Activated T-cell treated with anti-CD3 and anti-CD28 coated beads, Interleukin-2, amount 50 U/mL, for 4 hours (primary cell): ENCODE results near the gene FRRS1L. TPM values are rescaled to one million over a fixed set of nuclear protein-coding genes. Genes with fewer than 3 reads are reported as not detected.
A peak's percentile ranks its signal among the peaks of the same experiment; 100 is the strongest.

Source experiments
- ATAC-seq, 2 donors: fragments of 200-7000 bp; cut with Tn5 transposase; one replicate each; pipeline ENCODE4 v1.10.0; 2021
- DNase-seq: peaks from one replicate; pipeline ENCODE4 v3.0.0-alpha.2; 2020
- H3K27me3 Mint-ChIP-seq: one replicate; pipeline ENCODE4 v1.8.0; 2021; ENCODE audit warnings: low read depth, mixed read lengths
- H3K36me3 Mint-ChIP-seq: one replicate; pipeline ENCODE4 v1.8.0; 2022; ENCODE audit warnings: mixed read lengths; ENCODE audit not compliant: insufficient read depth
- H3K4me1 Mint-ChIP-seq: one replicate; pipeline ENCODE4 v1.8.0; 2021; ENCODE audit warnings: low read depth, mixed read lengths
- H3K4me3 Mint-ChIP-seq: one replicate; pipeline ENCODE4 v1.8.0; 2021; ENCODE audit warnings: mild to moderate bottlenecking, moderate library complexity, mixed read lengths
- H3K9me3 Mint-ChIP-seq: one replicate; pipeline ENCODE4 v1.8.0; 2021; ENCODE audit warnings: mixed read lengths
- total RNA-seq, 3 donors: library from RNA; stranded (reverse); gene quantifications; one replicate each; pipeline ENCODE4 v1.2.1, GENCODE V29; 2021

The FRRS1L gene
- total RNA-seq, 3 donors from 2014 or later, result 0.10 TPM; not detected in 2

GRCh38 chr9:109162677-109163076 is 4.4 kb downstream of the FRRS1L start:
- Mint-ChIP-seq H3K4me1 (peaks cover 2% of the 10 kb centered on the region), H3K4me3 (no peak overlapping the region), H3K36me3 (no peaks in the 10 kb centered on the region), H3K27me3 (peaks cover 37% of the 10 kb centered on the region), H3K9me3 (no peaks in the 10 kb centered on the region)
- DNase-seq (no peak), ATAC-seq (no peak)

GRCh38 chr9:109161471-109161870 is 5.6 kb downstream of the FRRS1L start:
- Mint-ChIP-seq H3K4me1 (no peaks in the 10 kb centered on the region), H3K4me3 (no peak overlapping the region), H3K36me3 (no peaks in the 10 kb centered on the region), H3K27me3 (peaks cover 31% of the 10 kb centered on the region), H3K9me3 (no peaks in the 10 kb centered on the region)
- DNase-seq (no peak), ATAC-seq (no peak)

DNA sequence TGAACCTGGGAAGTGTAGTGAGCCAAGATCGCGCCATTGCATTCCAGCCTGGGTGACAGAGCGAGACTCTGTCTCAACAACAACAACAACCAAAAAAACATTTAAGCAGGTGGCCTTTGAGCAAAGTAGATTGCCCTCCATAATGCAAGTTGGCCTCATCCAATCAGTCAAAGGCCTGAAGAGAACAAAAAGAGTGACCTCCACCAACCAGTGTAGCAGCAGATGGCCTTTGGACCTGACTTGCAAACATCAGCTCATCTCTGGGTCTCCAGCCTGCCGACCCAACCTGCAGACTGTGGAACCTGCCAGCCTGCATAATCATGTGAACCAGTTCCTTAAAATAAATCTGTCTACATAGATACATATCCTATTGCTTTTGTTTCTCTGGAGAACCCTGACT is 7.5 kb downstream of the FRRS1L start:
- ATAC-seq, result no peak
- H3K27me3 Mint-ChIP-seq, result peaks cover 18% of the 10 kb centered on the region
- no peak for DNase-seq
- no peak overlapping the region for H3K4me3 Mint-ChIP-seq
- peaks cover 1% of the 10 kb centered on the region for H3K9me3 Mint-ChIP-seq
- H3K36me3 Mint-ChIP-seq, result no peaks in the 10 kb centered on the region
- no peaks in the 10 kb centered on the region for H3K4me1 Mint-ChIP-seq

DNA sequence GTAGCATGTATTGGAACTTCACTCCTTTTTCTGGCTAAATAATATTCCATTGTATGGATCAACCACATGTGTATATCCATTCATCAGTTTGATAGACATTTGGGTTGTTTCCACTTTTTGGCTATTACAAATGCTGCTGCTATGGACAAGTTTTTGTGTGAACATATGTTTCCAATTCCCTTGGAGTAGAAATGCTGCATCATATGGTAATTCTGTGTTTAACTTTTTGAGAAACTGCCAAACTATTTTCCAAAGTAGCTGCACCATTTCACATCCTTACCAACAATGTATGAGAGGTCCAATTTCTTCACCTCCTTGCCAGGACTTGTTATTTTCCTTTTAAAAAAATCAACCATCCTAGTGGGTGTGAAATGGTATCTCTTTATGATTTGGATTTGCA is 8.4 kb downstream of the FRRS1L start:
- ATAC-seq (no peak), DNase-seq (no peak)
- Mint-ChIP-seq H3K4me1 (no peaks in the 10 kb centered on the region), H3K4me3 (no peak overlapping the region), H3K27me3 (peaks cover 13% of the 10 kb centered on the region), H3K9me3 (peaks cover 11% of the 10 kb centered on the region), H3K36me3 (no peaks in the 10 kb centered on the region)

GRCh38 chr9:109156708-109157107 is 10.3 kb downstream of the FRRS1L start:
- ATAC-seq (no peak), DNase-seq (no peak)
- no peak overlapping the region for H3K4me3 Mint-ChIP-seq
- H3K9me3 Mint-ChIP-seq, result peaks cover 16% of the 10 kb centered on the region
- peaks cover 10% of the 10 kb centered on the region for H3K27me3 Mint-ChIP-seq
- H3K4me1 Mint-ChIP-seq, result no peaks in the 10 kb centered on the region
- H3K36me3 Mint-ChIP-seq, result no peaks in the 10 kb centered on the region

DNA sequence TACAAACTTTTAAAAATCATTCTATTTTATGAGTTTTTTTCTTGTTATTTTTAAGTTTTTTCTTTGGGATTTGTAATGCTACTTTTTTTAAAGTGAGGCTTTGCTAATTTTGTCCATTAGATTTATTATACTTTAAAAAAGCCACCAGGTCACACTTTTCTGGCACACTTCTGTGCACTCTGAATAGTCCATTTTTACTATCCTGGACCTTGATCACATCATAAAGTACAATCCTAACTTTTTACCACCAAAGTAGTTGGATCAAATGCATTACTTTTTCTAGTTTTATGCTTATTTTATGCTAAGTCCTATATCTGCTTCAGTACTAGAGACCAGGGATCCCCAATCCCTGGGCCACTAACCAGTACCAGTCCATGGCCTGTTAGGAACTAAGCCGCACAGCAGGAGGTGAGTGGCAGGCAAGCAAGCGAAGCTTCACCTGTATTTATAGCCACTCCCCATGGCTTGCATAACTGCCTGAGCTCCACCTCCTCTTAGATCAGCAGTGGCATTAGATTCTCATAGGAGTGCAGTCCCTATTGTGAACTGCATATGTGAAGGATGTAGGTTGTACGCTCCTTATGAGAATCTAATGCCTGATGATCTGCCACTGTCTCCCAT is 16.0 kb downstream of the FRRS1L start:
- H3K27me3 Mint-ChIP-seq, result no peaks in the 10 kb centered on the region
- ATAC-seq, result no peak
- peaks cover 16% of the 10 kb centered on the region for H3K9me3 Mint-ChIP-seq
- no peaks in the 10 kb centered on the region for H3K36me3 Mint-ChIP-seq
- no peak for DNase-seq
- no peak overlapping the region for H3K4me3 Mint-ChIP-seq
- no peaks in the 10 kb centered on the region for H3K4me1 Mint-ChIP-seq

DNA sequence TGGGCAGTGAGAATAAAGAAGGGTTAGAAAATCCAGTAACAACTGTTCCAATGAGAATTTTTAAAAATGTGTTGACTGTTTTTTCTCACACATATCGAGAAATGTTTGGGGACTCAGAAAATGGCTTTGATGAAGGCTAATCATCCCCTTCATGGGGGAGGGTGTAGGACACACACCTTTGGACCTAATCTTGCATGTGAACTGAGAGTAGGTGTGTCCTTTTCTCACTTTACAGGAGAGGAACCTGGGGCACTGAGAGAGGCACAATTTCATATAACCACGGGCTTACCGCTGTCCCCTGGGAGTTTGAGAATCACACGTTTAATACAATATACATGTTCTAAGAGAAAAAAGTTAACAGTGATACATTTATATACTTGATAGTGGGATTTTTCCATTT is 17.3 kb downstream of the FRRS1L start:
- H3K9me3 Mint-ChIP-seq, result peaks cover 16% of the 10 kb centered on the region
- no peak for ATAC-seq
- peaks cover 2% of the 10 kb centered on the region for H3K27me3 Mint-ChIP-seq
- no peaks in the 10 kb centered on the region for H3K36me3 Mint-ChIP-seq
- no peak for DNase-seq
- H3K4me3 Mint-ChIP-seq, result no peak overlapping the region
- H3K4me1 Mint-ChIP-seq, result no peaks in the 10 kb centered on the region

DNA sequence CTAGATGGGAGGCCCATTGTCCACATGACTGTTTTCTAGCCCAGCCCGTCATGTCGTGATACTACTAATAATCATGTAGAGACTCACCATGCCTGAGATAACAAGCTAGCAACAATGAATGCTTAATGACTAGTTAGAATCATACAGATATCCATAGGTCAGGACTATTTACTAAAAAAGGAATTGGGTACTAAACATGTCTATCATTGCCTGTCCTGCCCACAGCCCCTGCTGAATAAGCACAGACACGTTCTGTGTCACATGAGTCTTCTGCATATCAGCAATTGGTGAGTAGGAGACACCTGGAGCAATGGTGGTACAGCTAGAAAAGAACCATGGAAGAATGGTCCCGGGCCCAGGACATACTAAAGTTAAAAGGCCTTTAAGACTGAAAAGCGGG is 18.0 kb downstream of the FRRS1L start:
- H3K4me1 Mint-ChIP-seq, result peaks cover 2% of the 10 kb centered on the region
- H3K9me3 Mint-ChIP-seq, result peaks cover 9% of the 10 kb centered on the region
- no peak for DNase-seq
- H3K4me3 Mint-ChIP-seq, result no peak overlapping the region
- H3K27me3 Mint-ChIP-seq, result peaks cover 2% of the 10 kb centered on the region
- ATAC-seq, result no peak
- H3K36me3 Mint-ChIP-seq, result no peaks in the 10 kb centered on the region

GRCh38 chr9:109145051-109145450 is 22.0 kb downstream of the FRRS1L start:
- H3K36me3 Mint-ChIP-seq, result no peaks in the 10 kb centered on the region
- H3K4me1 Mint-ChIP-seq, result peaks cover 4% of the 10 kb centered on the region
- ATAC-seq, result no peak

GRCh38 chr9:109143881-109144562 is 23.0 kb downstream of the FRRS1L start:
- Mint-ChIP-seq H3K4me1 (peaks cover 4% of the 10 kb centered on the region), H3K4me3 (no peak overlapping the region), H3K36me3 (no peaks in the 10 kb centered on the region), H3K27me3 (peaks cover 2% of the 10 kb centered on the region), H3K9me3 (no peaks in the 10 kb centered on the region)
- no peak for DNase-seq
- peak; percentile 46 to 48 for ATAC-seq

More at GRCh38 chr9:109145051-109145450, 22.0 kb downstream of the FRRS1L start:
- no peak for DNase-seq
- H3K9me3 Mint-ChIP-seq, result no peaks in the 10 kb centered on the region
- peaks cover 2% of the 10 kb centered on the region for H3K27me3 Mint-ChIP-seq
- H3K4me3 Mint-ChIP-seq, result no peak overlapping the region

DNA sequence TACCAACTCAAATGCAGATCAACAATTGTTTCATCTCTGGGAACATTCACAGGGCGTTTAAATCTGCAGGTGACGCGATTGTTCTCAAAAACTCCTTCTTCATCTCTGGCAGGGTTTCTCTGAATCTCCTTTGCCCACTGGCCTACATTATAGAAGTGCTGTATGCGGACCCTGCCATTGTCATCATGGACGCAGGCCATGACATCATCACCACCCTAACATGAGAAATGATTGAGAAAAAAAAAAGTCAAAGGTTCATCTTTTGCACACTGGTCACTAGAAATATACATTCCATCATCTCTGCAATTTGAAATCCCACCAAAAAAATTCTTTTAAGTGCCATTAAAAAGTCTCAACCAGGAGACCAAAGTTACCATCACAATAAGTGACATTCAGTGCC is 25.7 kb downstream of the FRRS1L start:
- no peaks in the 10 kb centered on the region for H3K36me3 Mint-ChIP-seq
- no peaks in the 10 kb centered on the region for H3K9me3 Mint-ChIP-seq
- DNase-seq, result no peak
- H3K4me1 Mint-ChIP-seq, result peaks cover 4% of the 10 kb centered on the region
- peaks cover 4% of the 10 kb centered on the region for H3K27me3 Mint-ChIP-seq
- H3K4me3 Mint-ChIP-seq, result no peak overlapping the region
- no peak for ATAC-seq

DNA sequence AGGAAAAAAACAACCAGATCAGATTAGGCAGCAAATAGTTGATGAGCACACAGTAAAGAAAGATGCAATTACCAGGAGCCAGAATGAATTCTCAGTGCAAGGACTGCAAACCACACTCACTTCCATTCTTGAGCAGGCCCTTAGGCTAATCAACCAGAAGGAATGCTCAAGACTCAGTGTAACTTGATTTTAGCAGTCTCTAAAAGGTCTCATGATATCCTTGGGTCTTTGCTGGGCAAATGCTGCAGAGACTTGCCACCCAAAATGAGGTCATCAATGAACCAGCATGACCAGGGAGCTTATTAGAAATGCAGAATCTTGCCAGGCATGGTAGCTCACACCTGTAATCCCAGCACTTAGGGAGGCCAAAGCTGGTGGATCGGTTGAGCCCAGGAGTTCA is 27.2 kb downstream of the FRRS1L start:
- ATAC-seq (no peak), DNase-seq (no peak)
- Mint-ChIP-seq H3K36me3 (no peaks in the 10 kb centered on the region), H3K9me3 (no peaks in the 10 kb centered on the region), H3K4me1 (peaks cover 4% of the 10 kb centered on the region), H3K27me3 (peaks cover 2% of the 10 kb centered on the region), H3K4me3 (no peak overlapping the region)

GRCh38 chr9:109138421-109138820 is 28.6 kb downstream of the FRRS1L start:
- no peaks in the 10 kb centered on the region for H3K9me3 Mint-ChIP-seq
- DNase-seq (no peak), ATAC-seq (no peak)
- H3K4me3 Mint-ChIP-seq, result no peak overlapping the region
- no peaks in the 10 kb centered on the region for H3K4me1 Mint-ChIP-seq
- H3K27me3 Mint-ChIP-seq, result peaks cover 2% of the 10 kb centered on the region
- H3K36me3 Mint-ChIP-seq, result no peaks in the 10 kb centered on the region

DNA sequence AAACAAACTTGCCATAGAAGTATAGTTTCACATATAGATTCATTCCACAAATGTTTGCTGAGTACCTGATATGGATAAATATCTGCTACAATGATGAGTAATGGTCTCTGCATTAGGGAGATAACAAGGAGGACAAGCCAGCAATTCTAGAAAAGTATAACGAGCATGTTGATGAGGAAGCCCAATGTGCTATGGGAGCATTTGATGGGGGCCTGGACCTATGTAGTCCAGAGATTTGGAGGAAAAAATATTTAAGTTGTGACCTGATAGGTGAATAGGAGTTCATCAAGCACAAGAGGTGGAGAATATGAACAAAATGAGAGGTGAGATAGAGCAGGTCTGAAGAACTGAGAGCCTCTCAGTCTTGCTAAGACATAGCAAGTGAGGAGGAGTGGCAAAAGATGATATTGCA is 32.9 kb downstream of the FRRS1L start:
- no peak for DNase-seq
- H3K9me3 Mint-ChIP-seq, result no peaks in the 10 kb centered on the region
- no peak overlapping the region for H3K4me3 Mint-ChIP-seq
- H3K4me1 Mint-ChIP-seq, result no peaks in the 10 kb centered on the region
- H3K36me3 Mint-ChIP-seq, result no peaks in the 10 kb centered on the region
- ATAC-seq, result no peak
- peaks cover 2% of the 10 kb centered on the region for H3K27me3 Mint-ChIP-seq

DNA sequence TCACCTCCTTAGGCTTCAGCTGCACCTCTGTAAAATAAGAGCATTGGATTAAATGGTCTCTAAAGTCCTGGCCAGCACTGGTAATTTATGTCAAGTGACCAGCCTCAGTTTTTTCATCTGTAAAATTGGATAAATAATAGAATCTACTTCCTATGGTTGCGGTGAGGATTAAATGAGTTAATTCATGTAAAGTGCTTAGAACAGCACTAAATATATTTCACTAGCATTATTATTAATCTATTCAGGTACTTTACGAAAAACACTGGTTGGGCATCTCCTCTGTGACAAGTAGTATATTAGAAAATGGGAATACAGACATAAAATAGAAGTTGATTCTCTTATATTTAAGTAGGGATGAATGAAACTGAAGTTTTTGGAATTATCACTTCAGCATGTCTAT is 33.5 kb downstream of the FRRS1L start:
- H3K9me3 Mint-ChIP-seq, result no peaks in the 10 kb centered on the region

More for the DNA sequence above, 33.5 kb downstream of the FRRS1L start:
- ATAC-seq (no peak), DNase-seq (no peak)
- no peaks in the 10 kb centered on the region for H3K36me3 Mint-ChIP-seq
- H3K27me3 Mint-ChIP-seq, result peaks cover 2% of the 10 kb centered on the region
- H3K4me1 Mint-ChIP-seq, result no peaks in the 10 kb centered on the region
- H3K4me3 Mint-ChIP-seq, result no peak overlapping the region
